ENCODE measurements around the gene SNX2. TPM values are rescaled to one million over a fixed set of nuclear protein-coding genes. Genes with fewer than 3 reads are reported as not detected.

SNX2 gene
- total and polyA plus RNA-seq, 9 of the 15 experiments (the other 6 are each of a cell fraction or from before 2014, with no cell fraction given), result 35.2 to 86.0 (median 58.1) TPM

DNA sequence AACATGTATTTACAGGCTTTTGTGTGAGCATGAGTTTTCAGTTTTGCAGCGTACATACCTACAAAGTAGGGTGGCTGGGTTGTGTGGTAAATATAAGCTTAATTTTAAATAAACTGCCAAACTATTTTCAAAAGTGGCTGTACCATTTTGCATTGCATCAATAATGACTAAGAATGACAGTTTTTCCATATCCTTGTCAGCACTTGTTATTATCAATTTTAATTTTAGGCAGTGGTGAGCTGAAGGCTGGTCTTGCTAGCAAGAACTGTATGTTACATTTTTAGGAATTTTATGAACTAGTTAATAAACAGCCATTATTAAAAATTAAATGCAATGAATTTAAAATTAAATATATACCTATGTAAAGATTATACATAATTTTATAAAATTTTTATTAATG lies 6.6 kb downstream of the SNX2 start:
- ATAC-seq (no peak), FAIRE-seq (no peak), DNase-seq (ENCODE audit: extremely low read depth in 1 of 4, low spot score in 3 of 4) (no peak)
- Histone ChIP-seq H3K27me3 (ENCODE audit: control insufficient read depth in 2 of 2, insufficient read depth in 2 of 2, low read length in 2 of 2) (no peaks in the 10 kb centered on the region), H3K9me1 (ENCODE audit: control insufficient read depth, insufficient read depth, low read length) (no peaks in the 10 kb centered on the region), H3K4me1 (replicated peaks in 1 of 2; ENCODE audit: control insufficient read depth in 2 of 2, insufficient read depth in 2 of 2, low read length in 2 of 2) (no peaks in the 10 kb centered on the region; a peak in 2 of 5 replicates), H3K4me2 (ENCODE audit: insufficient read depth, low read length) (no peak overlapping the region), H3K9me3 (replicated peaks; ENCODE audit: control insufficient read depth, insufficient read depth, low read depth, low read length) (no peaks in the 10 kb centered on the region), H2AFZ (ENCODE audit: low read depth, low read length) (no peak overlapping the region), H3K4me3 (no peak overlapping the region), H3K36me3 (ENCODE audit: control insufficient read depth, insufficient read depth, low read length) (no peaks in the 10 kb centered on the region), H4K20me1 (replicated peaks; ENCODE audit: control insufficient read depth, insufficient read depth, low read length) (no peaks in the 10 kb centered on the region), H3K9ac (ENCODE audit: insufficient read depth in 1 of 2, low read depth in 2 of 2, low read length in 2 of 2) (no peak overlapping the region), H3K27ac (ENCODE audit: extremely low read depth, low read depth, low read length) (no peak overlapping the region), H3K79me2 (ENCODE audit: control insufficient read depth, insufficient read depth, low read length) (peaks cover 93% of the 10 kb centered on the region)
- no TSS peak for BruUV-seq (replicated peaks)
- ChIA-PET POLR2A (interaction anchor here (1.4 kb wide), 1 partner anchor 9 kb away, joined by 4 read pairs; no protein-coding TSS in a partner anchor), CTCF (ENCODE audit: low intra/inter-chr PET ratio) (no interaction called here)
- no peak for TF ChIP-seq POU5F1 (IDR thresholded peaks at IDR 0.05; ENCODE audit: borderline replicate concordance, low read depth, low read length, partially characterized antibody)
- peak; percentile 84 for TF ChIP-seq RBM25 (IDR thresholded peaks at IDR 0.05; ENCODE audit: low read depth, low read length, severe bottlenecking)
- in situ Hi-C loops (cut with MboI) (no loop called here), intact Hi-C loops (cut with micrococcal nuclease) (no loop called here)
- WGBS (ENCODE audit: insufficient coverage, low coverage, missing lambda C conversion rate), result 0% methylated on average over 1 of the region's 1 CpG

DNA sequence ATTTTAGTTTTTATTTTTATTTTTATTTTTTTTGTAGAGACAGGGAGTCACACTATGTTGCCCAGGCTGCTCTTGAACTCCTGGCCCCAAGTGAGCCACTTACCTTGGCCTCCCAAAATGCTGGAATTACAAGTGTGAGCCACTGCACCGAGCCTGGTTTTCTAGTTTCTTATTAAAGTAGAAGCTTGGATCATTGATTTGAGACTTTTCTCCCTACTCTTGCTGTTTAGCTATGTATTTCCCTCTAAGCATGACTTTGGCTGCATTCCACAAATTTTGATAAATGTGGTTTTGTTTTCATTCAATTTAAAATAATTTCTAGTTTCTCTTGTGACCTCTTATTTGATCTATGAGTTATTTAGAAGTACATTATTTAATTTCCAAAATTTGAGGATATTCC lies 10.4 kb downstream of the SNX2 start:
- in situ Hi-C loops (cut with MboI), result no loop called here
- no peak overlapping the region for H3K4me2 ChIP-seq (ENCODE audit: insufficient read depth, low read length)
- ATAC-seq, result no peak

More for the DNA sequence above, 10.4 kb downstream of the SNX2 start:
- Histone ChIP-seq H3K79me2 (ENCODE audit: control insufficient read depth, insufficient read depth, low read length) (peaks cover 88% of the 10 kb centered on the region), H3K27me3 (ENCODE audit: control insufficient read depth in 2 of 2, insufficient read depth in 2 of 2, low read length in 2 of 2) (no peaks in the 10 kb centered on the region), H3K27ac (ENCODE audit: extremely low read depth, low read depth, low read length) (no peak overlapping the region), H3K9me3 (replicated peaks; ENCODE audit: control insufficient read depth, insufficient read depth, low read depth, low read length) (0 out of 2 replicates have a peak, but pooled peaks cover 2% of the 10 kb centered on the region), H3K9me1 (ENCODE audit: control insufficient read depth, insufficient read depth, low read length) (no peaks in the 10 kb centered on the region), H3K4me1 (replicated peaks in 1 of 2; ENCODE audit: control insufficient read depth in 2 of 2, insufficient read depth in 2 of 2, low read length in 2 of 2) (no peaks in the 10 kb centered on the region), H3K36me3 (ENCODE audit: control insufficient read depth, insufficient read depth, low read length) (no peaks in the 10 kb centered on the region), H3K9ac (ENCODE audit: insufficient read depth in 1 of 2, low read depth in 2 of 2, low read length in 2 of 2) (no peak overlapping the region), H2AFZ (ENCODE audit: low read depth, low read length) (no peak overlapping the region), H4K20me1 (replicated peaks; ENCODE audit: control insufficient read depth, insufficient read depth, low read length) (no peaks in the 10 kb centered on the region), H3K4me3 (no peak overlapping the region)
- no TSS peak for BruUV-seq (replicated peaks)
- FAIRE-seq, result no peak
- no peak for DNase-seq (ENCODE audit: extremely low read depth in 1 of 4, low spot score in 3 of 4)
- WGBS (ENCODE audit: insufficient coverage, low coverage, missing lambda C conversion rate), result 44% methylated on average over 1 of the region's 1 CpG
- POLR2A ChIA-PET, result interaction anchor here (0.6 to 1.3 kb wide), 2 partner anchors 9 to 10 kb away, joined by 3 to 5 read pairs; partner anchors contain the start of gene SNX2
- CTCF ChIA-PET (ENCODE audit: low intra/inter-chr PET ratio), result no interaction called here
- no peak for TF ChIP-seq HMG20B (CRISPR knock-in tag; IDR thresholded peaks at IDR 0.05)
- TF ChIP-seq, protein P1, sequence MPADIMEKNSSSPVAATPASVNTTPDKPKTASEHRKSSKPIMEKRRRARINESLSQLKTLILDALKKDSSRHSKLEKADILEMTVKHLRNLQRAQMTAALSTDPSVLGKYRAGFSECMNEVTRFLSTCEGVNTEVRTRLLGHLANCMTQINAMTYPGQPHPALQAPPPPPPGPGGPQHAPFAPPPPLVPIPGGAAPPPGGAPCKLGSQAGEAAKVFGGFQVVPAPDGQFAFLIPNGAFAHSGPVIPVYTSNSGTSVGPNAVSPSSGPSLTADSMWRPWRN (IDR thresholded peaks at IDR 0.05; ENCODE audit: low read depth), result no peak
- intact Hi-C loops (cut with micrococcal nuclease), result no loop called here

Measured in K562 (cell line).